IPS DF 19.7 (cell line): ENCODE measurements around the gene MIR17HG.
"Not testable (repeated sequence)": the region's sequence is repeated elsewhere in the genome, so short reads cannot be mapped to it uniquely, and the experiment has no call there.

ENCODE experiments used
- DNase-seq: peaks from one replicate; pipeline ENCODE4 v3.0.0-alpha.2; 2013; ENCODE audit warnings: low read depth, low spot score

Gene MIR17HG

GRCh38 chr13:91347996-91348905, 764 bp downstream of the MIR17HG start:
- no peak for DNase-seq

GRCh38 chr13:91348906-91349435, 1.5 kb downstream of the MIR17HG start:
- no peak for DNase-seq

GRCh38 chr13:91349992-91350911, 2.8 kb downstream of the MIR17HG start:
- DNase-seq, result no peak

GRCh38 chr13:91351123-91351522, 3.6 kb downstream of the MIR17HG start:
- DNase-seq, result no peak

- DNase-seq, result no peak
Observed at GRCh38 chr13:91351980-91352379, 4.5 kb downstream of the MIR17HG start.

GRCh38 chr13:91352891-91353290, 5.4 kb downstream of the MIR17HG start:
- DNase-seq, result not testable (repeated sequence)

GRCh38 chr13:91353494-91353893, 6.0 kb downstream of the MIR17HG start:
- no peak for DNase-seq

GRCh38 chr13:91355099-91355825, 7.8 kb downstream of the MIR17HG start:
- DNase-seq, result no peak

- no peak for DNase-seq
Observed at GRCh38 chr13:91355826-91356710, 8.6 kb downstream of the MIR17HG start.

- DNase-seq, result no peak
Observed at GRCh38 chr13:91356919-91357612, 9.6 kb downstream of the MIR17HG start.

GRCh38 chr13:91357613-91358386, 10.3 kb downstream of the MIR17HG start:
- DNase-seq, result no peak

- DNase-seq, result no peak
Observed at GRCh38 chr13:91358387-91358782, 10.9 kb downstream of the MIR17HG start.

- no peak for DNase-seq
Observed at GRCh38 chr13:91359111-91359510, 11.6 kb downstream of the MIR17HG start.

GRCh38 chr13:91359631-91360030, 12.1 kb downstream of the MIR17HG start:
- DNase-seq, result no peak

- no peak for DNase-seq
Observed at GRCh38 chr13:91360246-91360751, 12.8 kb downstream of the MIR17HG start.

GRCh38 chr13:91361755-91362271, 14.3 kb downstream of the MIR17HG start:
- DNase-seq, result no peak

- no peak for DNase-seq
Observed at GRCh38 chr13:91362908-91363307, 15.4 kb downstream of the MIR17HG start.

- no peak for DNase-seq
Observed at GRCh38 chr13:91368101-91368500, 20.6 kb downstream of the MIR17HG start.
